Stimulated activated CD4-positive, alpha-beta T cell treated with anti-CD3 and anti-CD28 coated beads, Interleukin-15, amount 100 ng/mL, for 48 hours (primary cell): ENCODE data around the gene TRIM61.
"Not testable (repeated sequence)": the region's sequence is repeated elsewhere in the genome, so short reads cannot be mapped to it uniquely, and the experiment has no call there.

ENCODE experiments used
- DNase-seq, 2 donors: peaks; one replicate each; pipeline ENCODE4 v3.0.0-alpha.2; 2020; ENCODE audit warnings: low read depth in 2 of 2

Gene TRIM61

GRCh38 chr4:164977243-164978164 lies at the start of gene TRIM61:
Gene TRIM61, minus strand, starts transcription at chr4:164977657. Its CDS starts 7,655 bp downstream, at chr4:164970002.
- peak; percentile 28 to 50 for DNase-seq

DNA sequence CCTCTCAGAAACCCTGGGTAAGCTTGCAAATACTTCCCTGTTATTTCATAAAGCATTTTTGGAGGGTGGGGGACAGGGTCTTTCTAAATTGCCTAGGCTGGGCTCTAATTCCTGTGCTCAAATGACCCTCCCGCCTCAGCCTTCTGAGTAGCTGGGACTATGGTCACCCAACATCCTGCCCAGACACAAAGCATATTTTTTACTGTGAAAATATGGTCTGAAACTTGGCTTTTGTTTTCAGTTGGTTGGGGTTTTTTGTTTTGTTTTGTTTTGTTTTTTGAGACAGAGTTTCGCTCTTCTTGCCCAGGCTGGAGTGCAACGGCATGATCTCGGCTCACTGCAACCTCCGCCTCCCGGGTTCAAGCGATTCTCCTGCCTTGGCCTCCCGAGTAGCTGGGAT lies 48.3 kb upstream of the TRIM61 start:
- not testable (repeated sequence) for DNase-seq

DNA sequence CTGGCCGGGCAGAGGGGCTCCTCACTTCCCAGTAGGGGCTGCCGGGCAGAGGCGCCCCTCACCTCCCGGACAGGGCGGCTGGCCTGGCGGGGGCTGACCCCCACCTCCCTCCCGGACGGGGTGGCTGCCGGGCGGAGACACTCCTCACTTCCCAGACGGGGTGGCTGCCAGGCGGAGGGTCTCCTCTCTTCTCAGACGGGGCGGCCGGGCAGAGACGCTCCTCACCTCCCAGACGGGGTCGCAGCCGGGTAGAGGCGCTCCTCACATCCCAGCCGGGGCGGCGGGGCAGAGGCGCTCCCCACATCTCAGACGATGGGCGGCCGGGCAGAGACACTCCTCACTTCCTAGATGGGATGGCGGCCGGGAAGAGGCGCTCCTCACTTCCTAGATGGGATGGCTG lies 42.5 kb upstream of the TRIM61 start:
- not testable (repeated sequence) for DNase-seq

DNA sequence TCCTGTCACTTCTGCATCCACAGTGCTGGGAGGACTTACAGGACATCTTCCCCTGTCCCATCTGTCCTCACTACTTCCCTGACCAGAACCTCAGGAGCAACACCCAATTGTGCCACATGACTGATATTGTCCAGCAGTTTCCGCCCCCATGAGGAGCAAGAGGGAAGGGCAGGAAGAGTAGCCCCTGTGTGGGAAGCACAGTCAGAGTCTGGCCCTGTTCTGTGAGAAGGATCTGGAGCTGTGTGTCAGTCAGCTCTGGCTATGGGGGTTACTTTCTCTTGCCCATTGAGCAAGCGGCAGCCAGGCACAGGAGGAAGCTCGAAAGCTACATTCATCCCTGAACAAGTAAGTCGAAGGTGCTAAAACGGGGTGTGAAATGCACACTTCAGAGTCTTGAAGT lies 39.5 kb upstream of the TRIM61 start:
- no peak for DNase-seq

- DNase-seq = no peak
Observed at GRCh38 chr4:165013691-165014090, 36.2 kb upstream of the TRIM61 start.

GRCh38 chr4:165011403-165011802 lies 33.9 kb upstream of the TRIM61 start:
- DNase-seq = no peak

DNA sequence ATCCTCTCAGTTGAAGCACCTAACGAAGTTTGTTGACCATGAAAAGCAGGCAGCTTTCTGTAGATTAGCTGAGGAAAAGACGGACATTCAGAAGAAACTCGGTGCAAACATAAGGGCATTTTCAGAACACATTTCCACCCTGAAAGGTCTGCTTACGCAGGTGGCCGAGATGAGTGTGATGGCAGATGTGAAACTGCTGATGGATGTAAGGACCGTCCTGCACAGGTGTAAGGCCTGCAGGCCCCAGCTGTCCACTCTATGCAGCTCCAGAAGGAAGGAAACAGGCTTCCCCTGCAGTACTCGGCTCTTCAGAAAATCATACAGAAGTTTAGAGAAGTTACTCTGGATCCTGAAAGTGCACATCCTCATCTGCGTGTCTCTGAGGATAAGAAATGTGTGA lies 33.5 kb upstream of the TRIM61 start:
- no peak for DNase-seq

- DNase-seq = no peak
Observed at GRCh38 chr4:165010487-165010886, 33.0 kb upstream of the TRIM61 start.

DNA sequence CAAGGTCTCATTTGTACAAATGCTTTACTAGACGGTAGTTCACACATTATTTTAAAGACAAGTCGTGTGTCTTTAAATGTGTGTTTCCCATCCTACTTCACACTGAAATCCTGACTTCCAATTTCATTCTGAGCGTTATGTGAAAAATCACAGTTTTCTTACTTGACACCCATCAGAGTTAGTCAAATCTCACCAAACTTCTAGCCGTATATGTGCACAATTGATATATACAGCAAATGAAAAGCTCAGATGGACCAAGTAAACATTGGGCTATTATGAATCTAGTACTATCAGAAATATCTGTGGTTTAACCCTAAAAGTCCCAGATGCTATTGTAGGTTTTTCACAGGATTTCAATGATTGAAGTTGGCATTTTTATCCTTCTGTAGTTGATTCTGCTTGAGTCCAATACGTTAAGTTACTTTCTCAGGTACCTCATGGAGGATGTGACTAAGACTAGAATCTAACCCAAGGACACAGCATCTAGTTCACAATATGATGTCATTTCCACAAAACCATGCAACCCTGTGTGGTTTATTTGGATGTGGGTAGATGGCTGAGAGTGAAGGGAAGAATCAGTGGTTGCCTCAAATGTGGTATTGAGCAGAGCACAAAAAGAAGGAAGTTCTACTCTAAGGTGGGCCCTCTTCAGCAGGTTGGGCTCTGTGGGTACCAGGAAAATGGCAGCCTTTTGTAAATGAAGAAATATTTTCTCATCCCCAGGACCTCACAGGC lies 32.2 kb upstream of the TRIM61 start:
- no peak for DNase-seq

DNA sequence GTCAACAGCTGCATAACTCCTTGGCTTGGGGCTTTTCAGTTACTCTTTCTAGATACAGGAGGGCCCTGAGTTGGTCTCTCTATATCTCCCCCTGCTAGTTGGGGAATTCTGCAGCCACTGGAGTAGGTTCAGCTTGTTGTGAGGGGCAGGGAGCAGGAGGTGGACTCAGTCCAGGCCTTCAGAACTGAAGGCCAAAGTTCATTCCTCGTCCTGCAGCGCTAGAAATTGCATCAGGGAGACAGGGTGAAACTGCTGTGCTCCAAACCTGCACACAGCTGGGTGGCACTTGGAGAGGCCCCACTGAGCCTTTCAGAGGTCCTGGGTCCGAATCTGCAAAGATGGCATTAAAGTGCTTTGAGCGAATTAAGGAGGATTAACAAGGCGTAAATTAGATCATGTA lies 29.4 kb upstream of the TRIM61 start:
- no peak for DNase-seq

DNA sequence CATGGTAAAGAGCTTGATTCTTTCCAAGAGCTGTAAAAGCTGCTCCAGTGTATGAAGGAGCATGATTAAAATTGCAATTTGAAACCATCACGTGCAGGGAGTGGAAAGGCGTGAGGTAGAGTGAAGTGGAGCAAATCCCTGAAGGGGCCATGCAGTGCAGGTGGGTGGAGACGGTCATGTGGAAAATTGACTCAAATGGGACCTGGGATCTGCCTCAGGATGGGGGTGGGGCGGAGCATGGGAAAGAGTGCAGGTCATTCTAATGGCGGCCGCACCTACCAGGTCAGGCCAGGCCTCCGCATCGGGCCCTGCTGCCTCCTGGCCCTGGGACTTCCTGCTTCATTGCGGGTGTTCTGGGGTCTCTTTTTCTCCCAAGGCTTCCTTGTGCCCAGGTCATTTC lies 29.0 kb upstream of the TRIM61 start:
- no peak for DNase-seq

GRCh38 chr4:165005352-165005925 lies 28.0 kb upstream of the TRIM61 start:
- DNase-seq = no peak

DNA sequence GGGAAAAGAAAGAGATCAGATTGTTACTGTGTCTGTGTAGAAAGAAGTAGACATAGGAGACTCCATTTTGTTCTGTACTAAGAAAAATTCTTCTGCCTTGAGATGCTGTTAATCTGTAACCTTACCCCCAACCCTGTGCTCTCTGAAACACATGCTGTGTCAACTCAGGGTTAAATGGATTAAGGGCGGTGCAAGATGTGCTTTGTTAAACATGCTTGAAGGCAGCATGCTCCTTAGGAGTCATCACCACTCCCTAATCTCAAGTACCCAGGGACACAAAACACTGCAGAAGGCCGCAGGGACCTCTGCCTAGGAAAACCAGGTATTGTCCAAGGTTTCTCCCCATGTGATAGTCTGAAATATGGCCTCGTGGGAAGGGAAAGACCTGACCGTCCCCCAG lies 24.5 kb upstream of the TRIM61 start:
- not testable (repeated sequence) for DNase-seq

- not testable (repeated sequence) for DNase-seq
Observed at GRCh38 chr4:164998526-164999080, 21.1 kb upstream of the TRIM61 start.

GRCh38 chr4:164997941-164998340 lies 20.5 kb upstream of the TRIM61 start:
- DNase-seq = no peak

GRCh38 chr4:164997324-164997723 lies 19.9 kb upstream of the TRIM61 start:
- DNase-seq = no peak

- not testable (repeated sequence) for DNase-seq
Observed at GRCh38 chr4:164996123-164996522, 18.7 kb upstream of the TRIM61 start.

GRCh38 chr4:164990786-164991185 lies 13.3 kb upstream of the TRIM61 start:
- DNase-seq = not testable (repeated sequence)

DNA sequence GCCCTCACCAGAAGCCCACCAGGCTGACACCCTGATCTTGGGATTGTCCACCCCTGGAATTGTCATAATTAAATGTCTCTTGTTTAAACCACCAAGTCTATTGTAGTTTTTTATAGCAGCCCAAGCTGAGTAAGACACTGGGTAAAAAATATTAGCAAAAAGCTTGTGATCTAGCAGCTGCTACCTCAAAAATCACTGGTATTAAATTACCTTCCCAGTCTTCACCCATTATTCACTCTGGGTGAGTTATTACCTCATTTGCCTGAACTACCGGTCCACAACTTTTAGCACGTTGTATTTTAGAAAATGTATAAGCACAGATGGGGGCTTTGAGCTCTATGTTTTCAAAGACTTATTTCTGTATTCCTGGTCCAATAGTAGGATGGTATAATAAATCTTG lies 12.0 kb upstream of the TRIM61 start:
- DNase-seq = no peak

- not testable (repeated sequence) for DNase-seq
Observed at GRCh38 chr4:164971929-164972328, 5.5 kb downstream of the TRIM61 start.

- no peak for DNase-seq
Observed at GRCh38 chr4:164959896-164960295, 17.6 kb downstream of the TRIM61 start.

GRCh38 chr4:164959421-164959820 lies 18.0 kb downstream of the TRIM61 start:
- DNase-seq = not testable (repeated sequence)
